Esophagus muscularis mucosa (tissue), 4 donors: ENCODE results near the gene ORC2. TPM values are rescaled to one million over a fixed set of nuclear protein-coding genes. Genes with fewer than 3 reads are reported as not detected.

Experiments used
- DNase-seq: peaks from one replicate; pipeline ENCODE4 v3.0.0-alpha.2; 2017; ENCODE audit errors: extremely low spot score
- H3K27ac ChIP-seq, 4 donors: fragments of 200-600 bp; sonication (generic); replicated peaks in 1 of 4; 1 replicate in 3 of 4; 2 replicates in 1 of 4; pipeline ENCODE4 v1.5.1; 2016 to 2019; ENCODE audit warnings: mild to moderate bottlenecking in 1 of 4
- H3K27me3 ChIP-seq, 4 donors: fragments of 200-600 bp; sonication (generic); one replicate each; pipeline versions ENCODE4 v1.5.1 to v1.6.0; 2016 to 2019
- H3K36me3 ChIP-seq, 4 donors: fragments of 200-600 bp; sonication (generic); one replicate each; pipeline ENCODE4 v1.5.1; 2016 to 2019
- H3K4me1 ChIP-seq, 4 donors: fragments of 200-600 bp; sonication (generic); one replicate each; pipeline ENCODE4 v1.5.1; 2016 to 2019
- H3K4me3 ChIP-seq, 4 donors: fragments of 200-600 bp; sonication (generic); 1 replicate in 2 of 4; 2 replicates in 2 of 4; pipeline ENCODE4 v1.5.1; 2016 to 2019; ENCODE audit warnings: mild to moderate bottlenecking in 4 of 4, moderate library complexity in 1 of 4
- H3K9me3 ChIP-seq, 4 donors: fragments of 200-600 bp; sonication (generic); 1 replicate in 3 of 4; 2 replicates in 1 of 4; pipeline ENCODE4 v1.5.1; 2016 to 2019
- CTCF ChIP-seq, 3 experiments: fragments of 200-600 bp in 2 of 3; fragments of 450-650 bp in 1 of 3; sonication (generic) in 2 of 3; IDR thresholded peaks; one replicate each; pipeline ENCODE4 v1.5.1; 2017 to 2019; ENCODE audit warnings: antibody characterized with exemption in 3 of 3, mild to moderate bottlenecking in 2 of 3, moderate library complexity in 1 of 3
- EP300 ChIP-seq: sonication (generic); formaldehyde crosslinking; IDR thresholded peaks from one replicate; pipeline ENCODE4 v1.6.1; 2017; ENCODE audit warnings: antibody characterized with exemption
- POLR2A ChIP-seq: fragments of 450-650 bp; IDR thresholded peaks from one replicate; pipeline ENCODE4 v1.6.1; 2017; ENCODE audit warnings: antibody characterized with exemption, moderate library complexity, mild to moderate bottlenecking, low read depth
- POLR2AphosphoS5 ChIP-seq, 2 donors: sonication (generic); formaldehyde crosslinking; IDR thresholded peaks; one replicate each; pipeline ENCODE4 v1.6.1; 2017; ENCODE audit warnings: antibody characterized with exemption in 2 of 2
- WGBS: methylation state at CpG from one replicate; pipeline ENCODE4 v1.1.5; 2018; 5-methylcytosine and 5-hydroxymethylcytosine counted together
- intact Hi-C: fragments of 100-400 bp; cut with DNase I; formaldehyde crosslinking; loops from one replicate; pipeline ENCODE4 v1.15.1; 2023
- total RNA-seq, 4 donors: library from RNA; depleted of rRNA; stranded (reverse); fragments of >200 nt; gene quantifications; one replicate each; pipeline versions ENCODE4 v1.1.0 to v1.2.1, GENCODE V29; 2016

The ORC2 gene
- total RNA-seq, 4 donors from 2014 or later = 9.4 to 15.0 (median 10.8) TPM

GRCh38 chr2:200943527-200944105, 19.8 kb downstream of the ORC2 start:
- Histone ChIP-seq H3K9me3 (no peaks in the 10 kb centered on the region), H3K4me3 (no peak overlapping the region), H3K27ac (no peak overlapping the region), H3K4me1 (no peaks in the 10 kb centered on the region), H3K27me3 (no peaks in the 10 kb centered on the region), H3K36me3 (peaks cover 19 to 96% (median 62%) of the 10 kb centered on the region in 4 donors)
- intact Hi-C loops = no loop called here
- TF ChIP-seq POLR2A (no peak), CTCF (IDR thresholded peaks at IDR 0.05) (no peak), POLR2AphosphoS5 (IDR thresholded peaks at IDR 0.05) (no peak), EP300 (no peak)
- WGBS = 79% methylated on average over 1 of the region's 1 CpG
- no peak for DNase-seq

GRCh38 chr2:200939832-200940231, 23.6 kb downstream of the ORC2 start:
- Histone ChIP-seq H3K4me1 (no peaks in the 10 kb centered on the region), H3K27ac (no peak overlapping the region), H3K4me3 (no peak overlapping the region), H3K27me3 (no peaks in the 10 kb centered on the region), H3K36me3 (peaks cover 6 to 96% (median 68%) of the 10 kb centered on the region in 4 donors), H3K9me3 (no peaks in the 10 kb centered on the region)
- intact Hi-C loops = no loop called here
- 100% methylated on average over 1 of the region's 1 CpG for WGBS
- TF ChIP-seq CTCF (IDR thresholded peaks at IDR 0.05) (no peak), POLR2AphosphoS5 (IDR thresholded peaks at IDR 0.05) (no peak), EP300 (no peak)
- no peak for DNase-seq

GRCh38 chr2:200930947-200931626, 32.4 kb downstream of the ORC2 start:
- H3K36me3 ChIP-seq = peaks cover 33 to 94% (median 80%) of the 10 kb centered on the region in 4 donors
- intact Hi-C loops = no loop called here
- H3K4me1 ChIP-seq = no peaks in the 10 kb centered on the region
- H3K4me3 ChIP-seq = no peak overlapping the region
- TF ChIP-seq EP300 = no peak
- no peak for TF ChIP-seq POLR2AphosphoS5 (IDR thresholded peaks at IDR 0.05)
- TF ChIP-seq POLR2A = no peak
- TF ChIP-seq CTCF (IDR thresholded peaks at IDR 0.05) = no peak
- H3K27me3 ChIP-seq = no peaks in the 10 kb centered on the region
- 78% methylated on average over 3 of the region's 3 CpGs for WGBS
- H3K27ac ChIP-seq = no peak overlapping the region
- no peak for DNase-seq
- H3K9me3 ChIP-seq = no peaks in the 10 kb centered on the region

GRCh38 chr2:200929334-200930249, 33.9 kb downstream of the ORC2 start:
- no peaks in the 10 kb centered on the region for H3K4me1 ChIP-seq
- no peaks in the 10 kb centered on the region for H3K27me3 ChIP-seq
- H3K36me3 ChIP-seq = peaks cover 40 to 94% (median 80%) of the 10 kb centered on the region in 4 donors
- DNase-seq = no peak
- TF ChIP-seq CTCF (IDR thresholded peaks at IDR 0.05) = no peak
- TF ChIP-seq EP300 = no peak
- no peak for TF ChIP-seq POLR2AphosphoS5 (IDR thresholded peaks at IDR 0.05)
- no peak for TF ChIP-seq POLR2A
- no peaks in the 10 kb centered on the region for H3K9me3 ChIP-seq
- no peak overlapping the region for H3K4me3 ChIP-seq
- 61% methylated on average over 2 of the region's 2 CpGs for WGBS
- intact Hi-C loops = no loop called here
- no peak overlapping the region for H3K27ac ChIP-seq
